PC-9 (cell line): ENCODE data around the gene PPEF1. TPM values are rescaled to one million over a fixed set of nuclear protein-coding genes. Genes with fewer than 3 reads are reported as not detected.

Experiments
- BruUV-seq: library from RNA; stranded (reverse); fragments of 400-500 nt; replicated peaks from 2 replicates; lab custom pipeline; 2021; lab: Mats Ljungman, UMichigan
- CTCF ChIA-PET: fragments of 300-600 bp; sonication (Branson Sonifier 250); formaldehyde crosslinking; loops from one replicate; lab custom pipeline; 2022; ENCODE audit warnings: antibody characterized with exemption; lab: Charles Lee
- POLR2A ChIA-PET: fragments of 300-600 bp; sonication (Branson Sonifier 250); formaldehyde crosslinking; loops from one replicate; lab custom pipeline; 2022; ENCODE audit warnings: antibody characterized with exemption; ENCODE audit not compliant: unreplicated experiment; lab: Charles Lee
- DNase-seq, 2 experiments: peaks; one replicate each; pipeline versions ENCODE4 v3.0.0 to v3.0.0-alpha.2; 2015 to 2022; ENCODE audit warnings: mixed read lengths in 1 of 2
- H2AFZ ChIP-seq: fragments of 200-600 bp; sonication (generic); 2 replicates; pipeline ENCODE4 v1.8.1; 2017; ENCODE audit warnings: antibody characterized with exemption
- H3F3A ChIP-seq: fragments of 200-600 bp; sonication (generic); 2 replicates; pipeline ENCODE4 v1.8.1; 2017; ENCODE audit warnings: antibody characterized with exemption, mild to moderate bottlenecking, low read depth; ENCODE audit not compliant: insufficient read depth
- H3K27ac ChIP-seq: fragments of 200-600 bp; sonication (generic); 2 replicates; pipeline ENCODE4 v1.6.1; 2016; ENCODE audit warnings: mixed run types
- H3K27me3 ChIP-seq: fragments of 200-600 bp; sonication (generic); 2 replicates; pipeline ENCODE4 v1.6.1; 2016; ENCODE audit warnings: low read depth, mixed run types; ENCODE audit not compliant: insufficient read depth
- H3K36me3 ChIP-seq: fragments of 200-600 bp; sonication (generic); 2 replicates; pipeline ENCODE4 v1.6.1; 2016; ENCODE audit warnings: low read depth, mixed run types
- H3K4me1 ChIP-seq: fragments of 200-600 bp; sonication (generic); replicated peaks from 2 replicates; pipeline ENCODE4 v1.6.1; 2016; ENCODE audit warnings: mixed run types; ENCODE audit not compliant: insufficient read depth
- H3K4me2 ChIP-seq: fragments of 200-600 bp; sonication (generic); 2 replicates; pipeline ENCODE4 v1.6.1; 2017; ENCODE audit warnings: mixed run types
- H3K4me3 ChIP-seq: fragments of 200-600 bp; sonication (generic); 2 replicates; pipeline ENCODE4 v1.6.1; 2016; ENCODE audit warnings: mixed run types
- H3K79me2 ChIP-seq: fragments of 200-600 bp; sonication (generic); 2 replicates; pipeline ENCODE4 v1.6.1; 2017; ENCODE audit warnings: low read depth, mixed run types
- H3K9me2 ChIP-seq: fragments of 200-600 bp; sonication (generic); 2 replicates; pipeline ENCODE4 v1.8.1; 2017; ENCODE audit warnings: mild to moderate bottlenecking; ENCODE audit not compliant: insufficient read depth
- H3K9me3 ChIP-seq: fragments of 200-600 bp; sonication (generic); 2 replicates; pipeline ENCODE4 v1.8.1; 2016; ENCODE audit warnings: low read depth; ENCODE audit not compliant: insufficient read depth
- H4K20me1 ChIP-seq: fragments of 200-600 bp; sonication (generic); 2 replicates; pipeline ENCODE4 v1.8.1; 2017; ENCODE audit not compliant: insufficient read depth
- EZH2 ChIP-seq: fragments of 200-600 bp; sonication (generic); IDR thresholded peaks from 2 replicates; pipeline ENCODE4 v1.8.0; 2017; ENCODE audit warnings: antibody characterized with exemption, low read depth
- intact Hi-C: fragments of 100-400 bp; cut with micrococcal nuclease; formaldehyde crosslinking; loops from one replicate; pipeline ENCODE4 v1.10.0; 2022; ENCODE audit not compliant: unreplicated experiment
- total RNA-seq: library from RNA; stranded (reverse); gene quantifications from 2 replicates; pipeline ENCODE4 v1.2.3, GENCODE V29; 2021
- TF ChIP-seq, protein P1 (sequence below): fragments of 200-600 bp; sonication (generic); conservative IDR thresholded peaks from 2 replicates; pipeline ENCODE4 v1.6.1; 2017; ENCODE audit warnings: mixed run types, antibody characterized with exemption, mild to moderate bottlenecking, moderate library complexity

PPEF1 gene
- total RNA-seq, 1 experiment from 2014 or later = not detected

GRCh38 chrX:18676470-18676869, 31.0 kb upstream of the PPEF1 start:
- DNase-seq = no peak
- Histone ChIP-seq H3K4me2 (no peak overlapping the region), H3K27me3 (no peaks in the 10 kb centered on the region), H3K36me3 (no peaks in the 10 kb centered on the region), H3F3A (no peaks in the 10 kb centered on the region), H3K27ac (no peak overlapping the region), H3K4me1 (peaks cover 4% of the 10 kb centered on the region; the same call in 1 of the 2 replicates), H3K79me2 (no peaks in the 10 kb centered on the region), H4K20me1 (no peaks in the 10 kb centered on the region), H3K9me3 (no peaks in the 10 kb centered on the region), H3K9me2 (no peaks in the 10 kb centered on the region), H2AFZ (no peak overlapping the region), H3K4me3 (no peak overlapping the region)
- intact Hi-C loops = no loop called here
- no TSS peak for BruUV-seq
- ChIA-PET CTCF (interaction anchor here (0.7 kb wide), 1 partner anchor 331 kb away, joined by 18 read pairs; no protein-coding TSS in a partner anchor), POLR2A (no interaction called here)
- TF ChIP-seq, protein P1, sequence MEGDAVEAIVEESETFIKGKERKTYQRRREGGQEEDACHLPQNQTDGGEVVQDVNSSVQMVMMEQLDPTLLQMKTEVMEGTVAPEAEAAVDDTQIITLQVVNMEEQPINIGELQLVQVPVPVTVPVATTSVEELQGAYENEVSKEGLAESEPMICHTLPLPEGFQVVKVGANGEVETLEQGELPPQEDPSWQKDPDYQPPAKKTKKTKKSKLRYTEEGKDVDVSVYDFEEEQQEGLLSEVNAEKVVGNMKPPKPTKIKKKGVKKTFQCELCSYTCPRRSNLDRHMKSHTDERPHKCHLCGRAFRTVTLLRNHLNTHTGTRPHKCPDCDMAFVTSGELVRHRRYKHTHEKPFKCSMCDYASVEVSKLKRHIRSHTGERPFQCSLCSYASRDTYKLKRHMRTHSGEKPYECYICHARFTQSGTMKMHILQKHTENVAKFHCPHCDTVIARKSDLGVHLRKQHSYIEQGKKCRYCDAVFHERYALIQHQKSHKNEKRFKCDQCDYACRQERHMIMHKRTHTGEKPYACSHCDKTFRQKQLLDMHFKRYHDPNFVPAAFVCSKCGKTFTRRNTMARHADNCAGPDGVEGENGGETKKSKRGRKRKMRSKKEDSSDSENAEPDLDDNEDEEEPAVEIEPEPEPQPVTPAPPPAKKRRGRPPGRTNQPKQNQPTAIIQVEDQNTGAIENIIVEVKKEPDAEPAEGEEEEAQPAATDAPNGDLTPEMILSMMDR = 0 out of 2 replicates have a peak, but pooled peaks have one; percentile 20
- no peak for TF ChIP-seq EZH2

GRCh38 chrX:18677161-18677869, 30.1 kb upstream of the PPEF1 start:
- no peaks in the 10 kb centered on the region for H4K20me1 ChIP-seq
- TF ChIP-seq, protein P1 = no peak
- TF ChIP-seq EZH2 = no peak
- H3K36me3 ChIP-seq = no peaks in the 10 kb centered on the region
- BruUV-seq = no TSS peak
- POLR2A ChIA-PET = no interaction called here
- H2AFZ ChIP-seq = no peak overlapping the region
- DNase-seq = peak in 1 of 2 experiments; percentile 11
- H3K27ac ChIP-seq = no peak overlapping the region
- no peaks in the 10 kb centered on the region for H3K27me3 ChIP-seq
- intact Hi-C loops = no loop called here
- peaks cover 4% of the 10 kb centered on the region; the same call in 1 of the 2 replicates for H3K4me1 ChIP-seq
- no peaks in the 10 kb centered on the region for H3F3A ChIP-seq
- H3K79me2 ChIP-seq = no peaks in the 10 kb centered on the region
- no peaks in the 10 kb centered on the region for H3K9me3 ChIP-seq
- H3K9me2 ChIP-seq = no peaks in the 10 kb centered on the region
- H3K4me2 ChIP-seq = no peak overlapping the region
- CTCF ChIA-PET = no interaction called here
- no peak overlapping the region for H3K4me3 ChIP-seq

DNA sequence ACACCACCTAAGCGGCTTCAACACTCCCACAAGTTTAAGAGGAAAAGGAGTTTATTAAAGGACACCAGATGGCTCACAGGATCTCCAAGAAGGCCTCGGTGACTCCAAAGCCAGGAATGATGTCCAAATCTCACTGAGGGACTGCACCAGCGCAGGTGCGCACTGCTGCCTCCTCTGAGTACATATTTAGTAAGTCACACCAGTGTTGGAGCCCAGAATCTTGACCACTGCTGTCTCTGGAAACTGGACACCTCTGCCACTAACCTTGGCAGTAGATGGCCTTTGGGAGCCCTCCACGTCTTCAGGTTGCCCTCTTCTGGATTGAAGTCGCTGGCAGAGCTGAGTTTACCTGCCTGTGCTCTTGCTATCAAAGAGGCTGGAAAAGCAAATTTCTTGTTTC, 25.4 kb upstream of the PPEF1 start:
- ChIA-PET CTCF (no interaction called here), POLR2A (no interaction called here)
- no peaks in the 10 kb centered on the region for H4K20me1 ChIP-seq
- no TSS peak for BruUV-seq
- no peaks in the 10 kb centered on the region for H3K9me2 ChIP-seq
- no peak overlapping the region for H2AFZ ChIP-seq
- no peak overlapping the region for H3K4me2 ChIP-seq
- intact Hi-C loops = no loop called here
- H3K36me3 ChIP-seq = no peaks in the 10 kb centered on the region
- H3K9me3 ChIP-seq = no peaks in the 10 kb centered on the region
- DNase-seq = no peak
- H3K27ac ChIP-seq = no peak overlapping the region
- no peaks in the 10 kb centered on the region for H3K4me1 ChIP-seq
- H3K79me2 ChIP-seq = no peaks in the 10 kb centered on the region
- H3K4me3 ChIP-seq = no peak overlapping the region
- H3K27me3 ChIP-seq = no peaks in the 10 kb centered on the region
- no peak for TF ChIP-seq EZH2
- TF ChIP-seq, protein P1 = no peak
- H3F3A ChIP-seq = no peaks in the 10 kb centered on the region
